DND-41 (cell line): ENCODE data around the gene ZNF697.
"Not testable (repeated sequence)": the region's sequence is repeated elsewhere in the genome, so short reads cannot be mapped to it uniquely, and the experiment has no call there.

ENCODE experiments used
- ATAC-seq: fragments of 200-7000 bp; cut with Tn5 transposase; 3 replicates; pipeline ENCODE4 v1.9.1; 2021; ENCODE audit warnings: low read depth; ENCODE audit not compliant: insufficient read depth
- DNase-seq: peaks from one replicate; pipeline ENCODE4 v3.0.0-alpha.2; 2020
- H2AFZ ChIP-seq: 2 replicates; pipeline ENCODE4 v1.6.0; 2012; ENCODE audit warnings: low read depth, low read length
- H3K27ac ChIP-seq: 2 replicates; pipeline ENCODE4 v1.5.1; 2012; ENCODE audit warnings: low read length, inconsistent platforms
- H3K27me3 ChIP-seq: fragments of 200-600 bp; sonication (generic); 2 replicates; pipeline ENCODE4 v1.6.0; 2012; ENCODE audit warnings: low read length, mild to moderate bottlenecking, inconsistent platforms; ENCODE audit not compliant: insufficient read depth, poor library complexity
- H3K36me3 ChIP-seq: 2 replicates; pipeline ENCODE4 v1.5.1; 2012; ENCODE audit warnings: low read length, inconsistent platforms; ENCODE audit not compliant: insufficient read depth
- H3K4me1 ChIP-seq: 2 replicates; pipeline ENCODE4 v1.5.1; 2012; ENCODE audit warnings: mild to moderate bottlenecking, low read length; ENCODE audit not compliant: insufficient read depth
- H3K4me2 ChIP-seq: 2 replicates; pipeline ENCODE4 v1.6.0; 2012; ENCODE audit warnings: mild to moderate bottlenecking, moderate library complexity, low read length, inconsistent platforms; ENCODE audit not compliant: insufficient read depth
- H3K4me3 ChIP-seq, 2 experiments: fragments of 200-600 bp in 1 of 2; shearing (Covaris generic) in 1 of 2; 2 replicates each; pipeline ENCODE4 v1.5.1; 2012 to 2016; ENCODE audit warnings: inconsistent platforms in 2 of 2, low read length in 2 of 2, mild to moderate bottlenecking in 2 of 2, low read depth in 1 of 2, moderate library complexity in 1 of 2
- H3K79me2 ChIP-seq: 2 replicates; pipeline ENCODE4 v1.6.0; 2012; ENCODE audit warnings: low read length, inconsistent platforms; ENCODE audit not compliant: insufficient read depth
- H3K9ac ChIP-seq: 2 replicates; pipeline ENCODE4 v1.6.0; 2012; ENCODE audit warnings: low read depth, mild to moderate bottlenecking, inconsistent platforms, low read length, moderate library complexity
- H3K9me3 ChIP-seq: 2 replicates; pipeline ENCODE4 v1.5.1; 2012; ENCODE audit warnings: low read length, moderate library complexity, mild to moderate bottlenecking, inconsistent platforms; ENCODE audit not compliant: insufficient read depth, severe bottlenecking
- H4K20me1 ChIP-seq: 2 replicates; pipeline ENCODE4 v1.6.0; 2012; ENCODE audit warnings: low read length; ENCODE audit not compliant: insufficient read depth
- CTCF ChIP-seq: IDR thresholded peaks from 2 replicates; pipeline ENCODE4 v1.5.1; 2012; ENCODE audit warnings: borderline replicate concordance, low read length, moderate library complexity, mild to moderate bottlenecking; ENCODE audit not compliant: poor library complexity, severe bottlenecking; ENCODE audit errors: extremely low read depth
- EZH2 ChIP-seq: IDR thresholded peaks from 3 replicates; pipeline ENCODE4 v1.6.1; 2012; ENCODE audit warnings: borderline replicate concordance, low read depth, mild to moderate bottlenecking, moderate library complexity, low read length, inconsistent platforms; ENCODE audit not compliant: severe bottlenecking

Gene ZNF697

GRCh38 chr1:119573886-119574285 lies 74.2 kb downstream of the ZNF697 start:
- H3K9ac ChIP-seq, result no peak overlapping the region
- ATAC-seq, result no peak
- H4K20me1 ChIP-seq, result no peaks in the 10 kb centered on the region
- H3K27ac ChIP-seq, result no peak overlapping the region
- H3K4me3 ChIP-seq, result no peak overlapping the region
- H3K79me2 ChIP-seq, result no peaks in the 10 kb centered on the region
- H3K4me2 ChIP-seq, result no peak overlapping the region
- no peaks in the 10 kb centered on the region for H3K9me3 ChIP-seq
- no peak overlapping the region for H2AFZ ChIP-seq
- DNase-seq, result no peak
- no peaks in the 10 kb centered on the region for H3K27me3 ChIP-seq
- H3K36me3 ChIP-seq, result no peaks in the 10 kb centered on the region
- H3K4me1 ChIP-seq, result no peaks in the 10 kb centered on the region
- TF ChIP-seq EZH2, result no peak
- TF ChIP-seq CTCF, result no peak

- H4K20me1 ChIP-seq, H3K4me3 ChIP-seq, H3K9me3 ChIP-seq, DNase-seq, H3K36me3 ChIP-seq, H3K9ac ChIP-seq, H3K27me3 ChIP-seq, H2AFZ ChIP-seq, H3K27ac ChIP-seq, H3K79me2 ChIP-seq, H3K4me2 ChIP-seq, H3K4me1 ChIP-seq: not testable (repeated sequence)
- peak; percentile 5 for TF ChIP-seq CTCF
- ATAC-seq, result peak; percentile 74
These were observed 78.0 kb downstream of the ZNF697 start for GRCh38 chr1:119569930-119570622.
